Measurements from ENCODE around the gene ARL1.
A peak's percentile ranks its signal among the peaks of the same experiment; 100 is the strongest.
"Not testable (repeated sequence)": the region's sequence is repeated elsewhere in the genome, so short reads cannot be mapped to it uniquely, and the experiment has no call there.

ARL1 gene

DNA sequence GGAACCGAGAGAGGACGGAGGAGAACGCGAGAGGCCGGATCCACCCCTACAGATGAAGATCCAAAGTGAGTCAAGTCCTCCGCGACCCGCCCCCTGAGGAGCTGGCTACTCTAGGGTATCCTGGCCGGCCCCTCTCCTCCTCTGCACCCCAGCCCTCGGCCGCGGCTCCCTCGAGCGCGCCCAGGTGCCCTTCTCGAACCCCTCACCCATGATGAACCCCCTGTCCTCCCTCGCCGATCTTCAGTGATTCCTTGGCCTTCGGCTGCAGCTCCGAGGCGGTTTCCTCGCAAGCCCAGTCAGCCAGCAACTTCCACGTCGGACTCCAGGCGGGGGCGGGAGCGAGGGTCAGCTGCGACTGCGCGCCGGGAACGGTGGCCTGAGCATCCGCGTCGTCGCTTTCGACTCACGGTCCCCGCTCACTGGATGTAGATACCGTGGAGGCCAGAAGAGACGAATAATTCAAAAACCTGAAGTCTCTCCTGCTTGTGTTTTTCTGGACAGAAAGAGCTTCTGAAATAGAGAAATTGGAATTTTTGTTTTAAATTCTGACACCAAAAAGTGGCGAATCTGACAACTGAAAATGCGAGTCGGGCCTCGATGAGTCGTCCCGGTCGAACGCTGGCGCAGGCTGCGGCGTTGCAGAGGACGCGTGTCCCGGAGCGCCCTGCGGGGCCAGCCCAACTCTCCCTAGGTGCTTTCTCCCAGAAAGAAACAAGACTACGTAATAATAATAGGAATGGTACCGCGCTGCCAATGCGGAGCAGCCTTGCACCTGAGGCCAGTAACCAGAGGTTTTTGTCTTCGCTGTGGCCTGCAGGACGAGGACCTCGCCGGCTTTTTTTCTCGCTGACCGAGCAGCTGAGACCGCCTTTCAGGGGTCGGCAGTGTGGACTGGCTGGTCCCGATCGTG is at the start of gene ARL1:
Gene ARL1 (minus strand): TSS at position 337 of the 910 bp plus-strand sequence. CDS start 127 bp downstream, at position 210.
- DNase-seq (ENCODE audit: low read depth in 2 of 2), result peak; percentile 70 to 72

DNA sequence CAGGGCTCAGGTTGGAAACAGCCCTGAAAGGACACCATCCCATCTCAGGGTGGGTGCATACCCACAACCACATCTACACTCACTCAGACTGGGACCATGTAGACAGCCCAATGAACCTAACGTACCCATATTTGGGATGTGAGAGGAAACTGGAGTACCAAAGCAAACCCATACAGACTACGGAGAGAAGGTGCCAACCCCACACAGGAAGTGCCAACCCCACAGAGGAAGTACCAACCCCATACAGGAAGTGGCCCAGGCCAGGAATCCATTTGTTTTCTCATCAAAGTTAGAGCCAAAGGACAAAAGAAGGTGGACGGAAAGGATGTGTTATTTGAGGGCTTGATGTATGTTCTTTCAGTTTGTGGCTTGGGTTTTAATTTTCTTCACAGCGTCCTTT is 48.1 kb upstream of the ARL1 start:
- DNase-seq (ENCODE audit: low read depth in 2 of 2), result no peak

DNA sequence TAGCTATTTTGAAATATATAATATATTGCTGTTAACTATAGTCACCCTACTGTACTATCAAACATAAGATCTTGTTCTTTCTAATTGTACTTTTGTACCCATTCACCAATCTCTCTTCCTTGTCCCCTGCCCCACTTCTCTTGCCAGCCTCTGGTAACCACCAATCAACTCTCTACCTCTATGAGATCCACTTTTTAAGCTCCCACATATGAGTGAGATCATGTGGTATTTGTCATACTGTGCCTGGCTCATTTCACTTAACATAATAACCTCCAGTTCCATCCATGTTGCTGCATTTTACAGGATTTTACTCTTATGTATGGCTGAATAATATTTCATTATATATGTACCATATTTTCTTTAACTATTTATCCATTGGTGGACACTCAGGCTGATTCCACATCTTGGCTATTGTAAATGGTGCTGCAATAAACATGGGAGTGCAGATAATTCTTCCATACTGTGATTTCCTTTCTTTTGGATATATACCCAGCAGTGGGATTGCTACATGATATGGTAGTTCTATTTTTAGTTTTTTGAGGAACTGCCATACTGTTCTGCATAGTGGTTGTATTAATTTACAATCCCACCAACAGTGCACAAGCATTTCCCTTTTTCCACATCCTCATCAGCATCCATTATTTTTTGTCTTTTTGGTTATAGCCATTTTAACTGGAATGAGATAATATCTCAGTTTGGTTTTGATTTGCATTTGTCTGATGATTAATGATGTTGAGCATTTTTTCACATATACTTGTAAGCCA is 34.1 kb upstream of the ARL1 start:
- no peak for DNase-seq (ENCODE audit: low read depth in 2 of 2)

DNA sequence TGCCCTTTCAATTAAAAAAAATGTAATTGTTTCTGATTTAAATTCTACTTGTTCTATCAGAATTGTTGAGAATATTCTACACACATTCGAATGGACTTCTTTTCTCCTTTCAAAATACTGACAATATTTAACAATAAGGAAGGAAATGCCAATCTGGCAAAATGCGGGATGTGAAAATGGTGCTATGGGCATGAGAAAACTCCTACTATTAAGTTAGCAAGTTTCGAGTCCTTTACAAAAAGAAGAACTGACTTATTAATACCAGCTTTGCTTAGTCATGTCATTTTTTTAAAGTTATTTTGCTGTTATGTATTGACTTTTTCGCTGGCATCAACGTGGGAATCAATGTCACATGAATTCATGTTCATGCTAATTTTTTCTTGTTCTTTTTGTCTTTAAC is 31.7 kb upstream of the ARL1 start:
- DNase-seq (ENCODE audit: low read depth in 2 of 2), result no peak

DNA sequence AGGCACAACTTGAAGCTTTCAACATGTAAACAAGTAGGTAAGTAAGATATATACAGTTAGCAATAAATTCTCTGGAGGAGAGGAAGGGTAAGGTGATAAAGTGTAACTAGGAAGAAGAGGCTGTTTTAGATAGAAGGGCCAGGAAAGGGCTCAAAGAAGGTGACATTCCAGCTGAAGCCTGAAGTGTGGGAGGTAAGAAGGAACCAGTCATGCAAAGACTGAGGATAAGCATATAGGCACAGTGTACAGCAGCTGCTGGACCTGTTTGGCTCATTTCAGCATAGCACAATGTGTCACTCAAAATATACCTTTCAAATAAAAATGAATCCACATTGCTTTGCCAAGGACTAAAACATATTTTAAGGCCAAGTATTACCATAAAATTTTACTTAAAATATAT is 28.6 kb upstream of the ARL1 start:
- no peak for DNase-seq (ENCODE audit: low read depth in 2 of 2)

DNA sequence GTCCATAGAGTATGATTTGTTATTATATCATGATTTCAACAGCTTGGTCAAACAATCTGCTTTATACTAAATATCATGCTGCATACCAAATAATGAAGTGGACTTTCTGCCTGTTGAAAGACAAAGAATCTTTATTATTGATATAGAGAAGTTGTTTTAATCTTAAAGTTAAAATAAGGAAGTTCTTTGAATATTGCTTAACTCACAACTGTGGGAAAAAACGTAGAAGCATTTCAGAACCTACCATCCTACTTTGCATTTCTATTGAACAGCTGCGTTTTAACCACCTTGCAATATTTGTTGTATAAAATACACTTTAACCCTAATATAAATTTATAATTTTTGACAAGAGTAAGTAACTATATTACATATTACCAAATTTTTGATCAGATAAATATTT is 22.9 kb upstream of the ARL1 start:
- no peak for DNase-seq (ENCODE audit: low read depth in 2 of 2)

DNA sequence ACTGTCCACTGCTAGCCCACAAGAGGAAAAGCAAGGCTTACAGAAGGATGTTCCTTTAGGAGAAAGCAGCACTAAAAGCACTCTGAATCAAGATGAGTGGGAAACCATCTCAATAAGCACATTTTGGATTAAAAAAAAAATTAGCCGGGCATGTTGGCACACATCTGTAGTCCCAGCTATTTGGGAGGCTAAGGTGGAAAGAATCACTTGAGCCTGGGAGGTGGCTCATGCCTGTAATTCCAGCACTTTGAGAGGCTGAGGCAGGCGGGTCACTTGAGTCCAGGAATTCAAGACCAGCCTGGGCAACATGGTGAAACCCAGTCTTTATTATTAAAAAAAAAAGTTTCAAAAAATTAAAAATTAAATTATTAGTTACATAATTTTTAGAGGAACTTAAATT is 17.0 kb upstream of the ARL1 start:
- DNase-seq (ENCODE audit: low read depth in 2 of 2), result no peak

DNA sequence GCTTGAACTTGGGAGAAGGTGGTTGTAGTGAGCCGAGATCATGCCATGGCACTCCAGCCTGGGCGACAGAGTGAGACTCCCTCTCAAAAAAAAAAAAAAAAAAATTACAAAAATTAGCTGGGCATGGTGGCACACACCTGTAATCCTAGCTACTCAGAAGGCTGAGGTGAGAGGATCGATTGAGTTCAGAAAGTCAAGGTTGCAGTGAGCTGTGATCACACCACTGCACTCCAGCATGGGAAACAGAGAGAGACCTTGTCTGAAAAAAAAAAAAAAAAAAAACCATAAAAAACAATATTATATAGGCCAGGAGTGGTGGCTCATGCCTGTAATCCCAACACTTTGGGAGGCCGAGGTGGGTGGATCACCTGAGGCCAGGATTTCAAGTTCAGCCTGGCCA is 14.5 kb upstream of the ARL1 start:
- not testable (repeated sequence) for DNase-seq (ENCODE audit: low read depth in 2 of 2)

DNA sequence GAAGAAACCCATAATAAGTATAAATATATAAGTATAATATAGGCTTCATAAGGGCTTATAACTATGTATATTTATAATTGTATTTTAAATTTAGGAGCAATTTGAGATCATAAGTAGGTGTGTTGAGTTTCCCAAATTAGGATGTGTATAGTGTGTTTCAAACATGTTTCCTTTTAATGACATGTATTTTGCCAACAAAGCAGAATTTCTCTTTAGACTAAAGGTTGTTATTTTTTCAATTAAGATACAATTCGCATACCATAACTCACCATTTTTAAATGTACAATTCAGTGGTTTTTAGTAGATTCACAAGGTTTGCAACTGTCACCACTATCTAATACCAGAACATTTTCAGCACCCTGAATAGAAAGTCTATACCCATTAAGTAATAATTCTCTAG is 7.7 kb upstream of the ARL1 start:
- no peak for DNase-seq (ENCODE audit: low read depth in 2 of 2)

DNA sequence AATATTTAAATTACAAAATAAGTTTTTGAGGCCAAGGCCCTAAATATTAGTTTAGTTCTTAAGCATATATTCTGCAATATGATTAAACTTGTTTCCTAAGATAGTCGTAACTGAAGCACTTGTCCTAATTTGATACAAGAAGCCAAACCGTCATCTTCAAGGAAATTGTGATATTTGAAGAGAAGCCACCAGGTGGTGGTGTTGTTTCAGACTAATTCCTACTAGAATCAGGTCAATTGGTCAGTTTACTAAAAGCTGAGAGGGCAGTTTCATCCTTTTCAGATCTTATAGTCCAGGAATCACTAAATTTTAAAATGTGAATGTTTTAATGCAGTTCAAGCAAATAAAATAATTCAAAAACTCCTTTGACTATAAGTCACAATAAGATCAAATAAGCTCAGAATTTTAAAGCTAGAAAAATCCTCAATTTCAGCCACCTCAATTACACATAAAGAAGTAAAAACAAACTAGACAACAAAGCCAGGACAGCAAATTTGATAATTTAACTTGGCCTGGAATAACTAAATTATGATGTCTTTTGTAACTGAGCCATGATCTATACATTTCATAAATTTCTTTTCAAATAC is 7.1 kb upstream of the ARL1 start:
- DNase-seq (ENCODE audit: low read depth in 2 of 2), result no peak

DNA sequence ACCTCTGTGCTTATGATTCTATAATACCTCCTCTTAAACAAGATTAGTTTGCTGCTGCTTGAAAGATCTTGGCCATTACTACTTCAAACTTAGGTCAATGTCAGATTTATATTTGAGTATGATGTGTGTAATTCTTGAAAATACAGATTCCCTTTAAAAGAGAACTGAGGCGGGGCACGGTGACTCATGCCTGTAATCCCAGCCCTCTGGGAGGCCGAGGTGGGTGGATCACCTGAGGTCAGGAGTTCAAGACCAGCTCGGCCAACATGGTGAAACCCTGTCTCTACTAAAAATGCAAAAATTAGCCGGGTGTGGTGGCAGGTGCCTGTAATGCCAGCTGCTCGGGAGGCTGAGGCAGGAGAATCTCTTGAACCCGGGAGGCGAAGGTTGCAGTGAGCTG is 2.6 kb upstream of the ARL1 start:
- not testable (repeated sequence) for DNase-seq (ENCODE audit: low read depth in 2 of 2)

DNA sequence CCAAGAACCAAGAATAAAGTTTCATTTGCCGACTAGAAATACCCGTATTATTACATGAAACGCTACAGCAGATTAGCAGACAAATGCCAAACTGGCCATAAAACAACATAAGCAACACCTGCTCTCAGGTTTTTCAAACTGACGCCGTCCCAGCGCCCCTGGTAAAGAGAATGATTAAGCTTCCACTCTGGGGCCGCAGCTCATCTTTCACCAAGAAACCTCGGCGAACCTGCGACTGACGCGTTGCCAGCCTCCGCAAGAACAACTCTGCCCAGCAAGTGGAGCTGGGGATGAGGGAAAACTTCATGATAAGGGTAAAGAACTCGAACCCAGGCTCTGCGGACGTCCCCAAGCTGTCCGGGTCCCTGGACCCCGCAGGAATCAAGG is 530 bp downstream of the ARL1 start:
- peak; percentile 6 to 7 for DNase-seq (ENCODE audit: low read depth in 2 of 2)

DNA sequence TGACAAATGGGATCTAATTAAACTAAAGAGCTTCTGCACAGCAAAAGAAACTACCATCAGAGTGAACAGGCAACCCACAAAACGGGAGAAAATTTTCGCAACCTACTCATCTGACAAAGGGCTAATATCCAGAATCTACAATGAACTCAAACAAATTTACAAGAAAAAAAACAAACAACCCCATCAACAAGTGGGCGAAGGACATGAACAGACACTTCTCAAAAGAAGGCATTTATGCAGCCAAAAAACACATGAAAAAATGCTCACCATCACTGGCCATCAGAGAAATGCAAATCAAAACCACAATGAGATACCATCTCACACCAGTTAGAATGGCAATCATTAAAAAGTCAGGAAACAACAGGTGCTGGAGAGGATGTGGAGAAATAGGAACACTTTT is 16.4 kb downstream of the ARL1 start:
- not testable (repeated sequence) for DNase-seq (ENCODE audit: low read depth in 2 of 2)

DNA sequence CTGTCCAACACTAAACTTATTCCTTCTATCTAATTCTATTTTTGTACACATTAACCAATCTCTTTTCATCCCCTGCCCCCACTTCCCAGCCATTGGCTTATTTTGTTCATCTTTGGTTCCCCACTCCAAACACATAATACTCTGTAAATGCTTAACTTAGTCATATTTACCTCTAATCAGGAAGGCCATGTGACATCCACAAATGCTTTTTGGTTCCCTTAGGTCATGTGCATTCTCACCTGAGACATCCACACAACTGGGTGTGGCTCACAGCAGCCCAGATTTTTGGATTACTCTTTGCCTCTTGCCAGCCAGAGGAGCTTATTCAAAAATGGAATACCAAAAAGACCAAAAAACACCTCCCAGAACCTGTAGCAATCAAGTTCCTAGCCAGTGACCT is 28.4 kb downstream of the ARL1 start:
- no peak for DNase-seq (ENCODE audit: low read depth in 2 of 2)

DNA sequence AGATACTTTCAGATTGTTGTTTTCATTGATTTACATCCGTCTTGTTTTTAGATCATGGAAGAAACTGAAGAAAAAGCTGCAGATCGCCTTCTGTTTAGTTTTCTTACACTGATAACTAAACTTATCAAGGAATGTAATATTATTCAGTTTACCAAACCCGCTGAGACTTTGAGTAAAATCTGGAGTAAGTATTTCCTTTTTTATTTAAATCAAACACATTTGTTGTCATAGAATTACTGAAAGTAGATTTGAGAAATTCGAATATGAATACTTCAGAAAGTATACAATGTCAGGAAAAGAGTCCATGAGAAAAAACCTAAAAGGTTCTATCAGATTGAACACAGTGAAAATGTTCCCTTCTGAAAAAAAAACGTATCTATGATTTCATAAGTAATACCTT is 32.0 kb downstream of the ARL1 start:
- DNase-seq (ENCODE audit: low read depth in 2 of 2), result no peak

DNA sequence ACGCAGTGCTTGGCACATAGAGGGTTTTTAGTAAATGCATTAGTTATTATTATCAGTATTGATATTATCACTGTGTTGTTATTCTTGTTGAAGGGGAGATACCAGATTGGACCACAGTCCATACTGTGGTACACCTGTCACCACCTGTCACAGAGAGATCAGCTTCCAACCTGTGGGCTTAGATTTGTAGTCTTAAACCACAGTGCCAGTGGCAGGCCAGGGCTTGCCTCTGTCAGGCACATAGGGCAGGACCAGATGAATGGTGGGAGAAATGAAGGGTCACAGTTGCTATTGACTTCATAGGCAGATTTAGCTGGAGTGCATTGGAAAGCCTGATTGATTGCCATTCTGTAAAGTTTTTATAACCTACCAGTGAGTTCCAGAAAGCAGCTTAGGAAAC is 35.1 kb downstream of the ARL1 start:
- DNase-seq (ENCODE audit: low read depth in 2 of 2), result no peak

DNA sequence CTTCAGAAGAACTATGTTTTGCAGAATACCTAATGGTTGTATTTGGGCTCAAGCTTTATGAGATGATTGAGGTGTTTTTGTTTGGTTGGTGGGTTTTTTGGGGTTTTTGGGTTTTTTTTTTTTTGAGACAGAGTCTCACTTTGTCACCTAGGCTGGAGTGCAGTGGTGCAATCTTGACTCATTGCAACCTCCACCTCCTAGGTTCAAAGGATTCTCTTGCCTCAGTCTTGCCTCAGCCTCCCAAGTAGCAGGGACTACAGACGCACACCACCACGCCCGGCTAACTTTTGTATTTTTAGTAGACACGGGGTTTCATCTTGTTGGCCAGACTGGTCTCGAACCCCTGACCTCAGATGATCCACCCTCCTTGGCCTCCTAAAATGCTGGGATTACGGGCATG is 39.6 kb downstream of the ARL1 start:
- no peak for DNase-seq (ENCODE audit: low read depth in 2 of 2)

DNA sequence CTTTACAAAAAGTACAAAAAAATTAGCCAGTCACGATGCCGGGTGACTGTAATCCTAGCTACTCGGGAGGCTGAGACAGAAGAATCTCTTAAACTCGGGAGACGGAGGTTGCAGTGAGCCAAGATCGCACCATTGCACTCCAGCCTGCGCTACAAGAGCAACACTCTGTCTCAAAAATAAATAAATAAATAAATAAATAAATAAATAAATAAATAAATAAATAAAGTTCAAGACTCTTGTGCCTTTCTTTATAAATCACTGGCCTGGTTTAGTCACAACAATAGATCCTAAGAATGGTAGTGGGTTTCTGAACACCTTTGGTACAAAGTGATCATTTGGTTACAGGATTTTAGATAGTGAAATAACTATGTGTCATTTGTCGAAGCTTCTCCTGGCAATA is 46.1 kb downstream of the ARL1 start:
- no peak for DNase-seq (ENCODE audit: low read depth in 2 of 2)

DNA sequence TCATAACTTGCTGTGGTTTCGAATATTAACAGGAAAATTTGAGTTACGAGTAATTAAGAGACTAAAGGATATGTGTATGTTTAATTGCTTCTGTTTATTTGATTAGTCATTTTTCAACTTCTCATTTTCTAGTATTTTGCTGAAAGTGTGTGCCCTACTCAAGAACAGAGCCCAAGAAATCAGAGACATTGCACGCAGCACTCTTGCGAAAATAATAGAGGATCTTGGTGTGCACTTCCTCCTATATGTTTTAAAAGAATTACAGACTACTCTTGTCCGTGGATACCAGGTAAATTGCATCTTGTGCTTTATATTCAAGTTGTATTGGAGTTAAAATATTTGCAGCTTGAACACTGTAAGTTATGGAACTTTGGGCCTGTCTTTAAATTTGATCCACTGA is 50.8 kb downstream of the ARL1 start:
- no peak for DNase-seq (ENCODE audit: low read depth in 2 of 2)

DNA sequence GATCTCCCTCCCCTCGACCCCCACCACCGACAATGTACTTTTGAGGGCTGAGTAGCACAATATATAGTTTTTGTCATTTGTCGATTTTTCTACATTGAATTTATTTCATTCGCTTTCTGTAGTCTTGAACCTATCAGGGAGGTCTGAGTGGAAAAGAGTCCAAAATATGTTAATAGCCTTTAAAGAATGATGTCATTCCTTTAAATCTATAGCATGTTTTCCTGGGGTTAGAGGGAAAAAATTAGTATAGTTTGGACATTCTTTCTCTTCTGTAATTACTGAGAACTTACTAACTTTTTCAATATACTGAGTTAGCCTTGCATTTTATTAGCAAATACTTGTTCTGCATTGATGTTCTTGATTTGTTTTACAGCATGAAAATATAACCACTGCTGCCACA is 55.9 kb downstream of the ARL1 start:
- no peak for DNase-seq (ENCODE audit: low read depth in 2 of 2)

DNA sequence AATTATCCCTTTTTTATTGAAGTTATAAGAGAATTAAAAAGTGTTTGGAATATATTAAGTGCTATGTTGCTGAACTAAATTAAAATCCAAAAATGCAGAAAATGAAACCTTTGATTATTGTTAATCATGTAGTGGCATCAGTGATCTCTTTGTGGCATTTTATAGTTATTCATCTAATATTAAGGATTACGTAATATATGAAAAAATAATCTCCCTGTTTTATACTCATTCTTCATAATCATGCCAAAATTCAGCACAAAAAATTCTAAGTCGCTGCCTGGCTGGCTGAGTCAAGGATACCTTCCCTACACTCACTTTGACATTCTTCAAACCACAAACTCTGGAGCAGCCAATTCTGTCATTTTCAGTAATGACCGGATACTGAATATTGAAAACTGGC is 63.7 kb downstream of the ARL1 start:
- DNase-seq (ENCODE audit: low read depth in 2 of 2), result no peak
